AG04450 (cell line): Measurements from ENCODE around the gene PIGQ. TPM values are rescaled to one million over a fixed set of nuclear protein-coding genes. Genes with fewer than 3 reads are reported as not detected.

Experiments used
- CTCF ChIA-PET: fragments of 300-600, 350-600 bp; formaldehyde crosslinking; extraction: SDS; loops from one replicate; lab custom pipeline; 2022; ENCODE audit warnings: antibody characterized with exemption, inconsistent platforms; lab: Charles Lee
- POLR2A ChIA-PET: fragments of 350-600 bp; formaldehyde crosslinking; extraction: SDS; loops from one replicate; lab custom pipeline; 2021; ENCODE audit warnings: antibody characterized with exemption, inconsistent platforms; lab: Yijun Ruan, JAX
- DNase-seq: peaks from one replicate; pipeline ENCODE4 v3.0.0-alpha.2; 2011; ENCODE audit warnings: low read depth, low spot score
- H3K27ac ChIP-seq: one replicate; pipeline ENCODE4 v1.5.1; 2012; ENCODE audit warnings: low read depth, low read length, control low read depth
- H3K27me3 ChIP-seq: one replicate; pipeline ENCODE4 v1.6.0; 2012; ENCODE audit warnings: low read length; ENCODE audit not compliant: control insufficient read depth, insufficient read depth
- H3K4me3 ChIP-seq: 2 replicates; pipeline ENCODE4 v1.5.1; 2011; ENCODE audit warnings: mild to moderate bottlenecking, low read depth, low read length, control low read depth
- H3K9me3 ChIP-seq: 2 replicates; pipeline ENCODE4 v1.5.1; 2012; ENCODE audit warnings: low read length; ENCODE audit not compliant: control insufficient read depth, insufficient read depth
- polyA plus RNA-seq: library from polyadenylated mRNA; depleted of rRNA; stranded (reverse); fragments of >200 nt; gene quantifications from 2 replicates; pipeline ENCODE4 v1.2.3, GENCODE V29; 2011
- TF ChIP-seq, protein P1 (sequence below): IDR thresholded peaks from 2 replicates; pipeline ENCODE4 v1.5.1; 2011; ENCODE audit warnings: low read depth, low read length, control low read depth, inconsistent platforms

The PIGQ gene
- polyA plus RNA-seq, 1 experiment: 12.1 TPM

DNA sequence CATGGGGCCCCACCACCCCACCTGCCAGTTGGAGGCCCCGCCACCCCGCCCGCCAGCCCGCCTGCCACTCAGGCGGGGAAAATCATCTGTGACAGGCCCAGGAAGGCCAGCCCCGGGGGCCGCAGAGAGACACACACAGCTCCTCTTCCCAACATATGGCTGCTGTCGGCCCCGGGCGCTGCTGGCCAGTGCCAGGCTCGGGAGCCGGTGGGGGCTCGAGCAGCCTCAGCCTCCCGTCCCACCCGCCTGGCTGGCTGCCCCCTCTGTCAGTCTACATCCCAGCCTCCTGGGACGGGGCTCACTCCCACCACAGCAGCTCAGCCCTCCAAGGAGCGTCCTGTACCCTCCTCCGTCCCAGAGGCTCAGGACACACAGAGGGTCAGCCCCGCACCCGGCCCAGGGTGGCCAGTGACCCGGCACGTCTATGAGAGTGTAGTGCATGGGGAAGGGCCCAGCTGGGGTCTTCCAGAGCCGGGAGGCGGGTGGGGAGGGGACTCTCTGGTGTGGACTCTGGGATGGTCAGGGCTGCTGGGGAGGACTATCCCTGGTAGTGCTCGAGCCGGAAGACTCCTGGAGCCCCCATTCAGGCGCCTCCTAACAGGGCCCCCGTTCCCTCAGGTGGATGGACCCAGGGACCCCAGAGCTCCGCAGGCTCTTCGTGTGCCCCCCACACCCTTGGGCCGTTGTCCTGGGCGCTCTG, 13.1 kb upstream of the PIGQ start:
- no peak for DNase-seq
- POLR2A ChIA-PET: no interaction called here
- H3K27ac ChIP-seq: no peak overlapping the region
- H3K27me3 ChIP-seq: peaks cover 24% of the 10 kb centered on the region
- no peak overlapping the region for H3K4me3 ChIP-seq
- CTCF ChIA-PET: interaction anchor here (0.7 kb wide), 1 partner anchor 1151 kb away, joined by 3 read pairs; no protein-coding TSS in a partner anchor
- peaks cover 3% of the 10 kb centered on the region; the same call in 1 of the 2 replicates for H3K9me3 ChIP-seq
- TF ChIP-seq, protein P1, sequence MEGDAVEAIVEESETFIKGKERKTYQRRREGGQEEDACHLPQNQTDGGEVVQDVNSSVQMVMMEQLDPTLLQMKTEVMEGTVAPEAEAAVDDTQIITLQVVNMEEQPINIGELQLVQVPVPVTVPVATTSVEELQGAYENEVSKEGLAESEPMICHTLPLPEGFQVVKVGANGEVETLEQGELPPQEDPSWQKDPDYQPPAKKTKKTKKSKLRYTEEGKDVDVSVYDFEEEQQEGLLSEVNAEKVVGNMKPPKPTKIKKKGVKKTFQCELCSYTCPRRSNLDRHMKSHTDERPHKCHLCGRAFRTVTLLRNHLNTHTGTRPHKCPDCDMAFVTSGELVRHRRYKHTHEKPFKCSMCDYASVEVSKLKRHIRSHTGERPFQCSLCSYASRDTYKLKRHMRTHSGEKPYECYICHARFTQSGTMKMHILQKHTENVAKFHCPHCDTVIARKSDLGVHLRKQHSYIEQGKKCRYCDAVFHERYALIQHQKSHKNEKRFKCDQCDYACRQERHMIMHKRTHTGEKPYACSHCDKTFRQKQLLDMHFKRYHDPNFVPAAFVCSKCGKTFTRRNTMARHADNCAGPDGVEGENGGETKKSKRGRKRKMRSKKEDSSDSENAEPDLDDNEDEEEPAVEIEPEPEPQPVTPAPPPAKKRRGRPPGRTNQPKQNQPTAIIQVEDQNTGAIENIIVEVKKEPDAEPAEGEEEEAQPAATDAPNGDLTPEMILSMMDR: no peak

DNA sequence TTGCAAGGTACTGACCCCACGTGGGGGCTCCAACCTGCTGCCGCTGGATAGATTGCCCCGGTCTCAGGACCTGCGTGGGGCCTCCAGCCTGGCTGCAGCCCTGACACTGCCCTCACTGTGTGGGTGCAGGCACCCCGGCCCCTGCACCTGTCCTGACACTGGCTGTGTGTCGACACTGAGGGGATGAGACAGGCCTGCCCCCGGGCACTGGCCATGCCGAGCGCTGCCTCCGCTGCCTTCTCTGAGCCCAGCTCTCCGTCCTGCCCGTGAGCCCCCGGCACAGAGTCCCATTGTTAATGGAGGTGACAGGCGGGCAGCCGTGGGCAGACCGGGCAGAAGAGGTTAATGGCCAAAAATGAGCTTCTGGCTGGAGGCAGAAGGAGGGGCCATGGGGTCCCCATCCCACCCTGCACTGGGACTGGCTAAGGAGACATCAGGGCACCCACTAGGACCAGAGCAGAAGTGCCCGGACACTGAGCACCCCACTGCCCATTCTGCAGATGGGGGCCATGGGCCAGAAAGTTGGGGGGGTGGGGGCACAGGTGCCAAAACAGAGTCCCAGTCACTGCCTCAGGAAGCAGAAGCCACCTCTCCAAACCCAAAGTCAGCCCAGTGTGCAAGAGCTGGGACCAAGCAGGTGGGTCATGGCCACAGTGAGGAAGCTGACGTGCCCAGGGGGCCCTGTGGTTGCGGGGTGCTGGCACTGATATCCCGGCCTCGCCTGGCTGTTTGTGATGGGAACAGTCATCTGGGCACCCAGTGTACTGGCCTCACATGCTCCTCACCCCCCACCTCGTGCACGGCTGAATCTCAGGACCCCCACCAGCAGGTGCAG, 12.1 kb upstream of the PIGQ start:
- DNase-seq: no peak
- TF ChIP-seq, protein P1: no peak
- ChIA-PET CTCF (no interaction called here), POLR2A (interaction anchor here (0.5 kb wide), 2 partner anchors 136 to 1147 kb away, joined by 3 read pairs; no protein-coding TSS in a partner anchor)
- H3K27me3 ChIP-seq: peaks cover 31% of the 10 kb centered on the region
- peaks cover 3% of the 10 kb centered on the region; the same call in 1 of the 2 replicates for H3K9me3 ChIP-seq
- no peak overlapping the region for H3K27ac ChIP-seq
- no peak overlapping the region for H3K4me3 ChIP-seq

DNA sequence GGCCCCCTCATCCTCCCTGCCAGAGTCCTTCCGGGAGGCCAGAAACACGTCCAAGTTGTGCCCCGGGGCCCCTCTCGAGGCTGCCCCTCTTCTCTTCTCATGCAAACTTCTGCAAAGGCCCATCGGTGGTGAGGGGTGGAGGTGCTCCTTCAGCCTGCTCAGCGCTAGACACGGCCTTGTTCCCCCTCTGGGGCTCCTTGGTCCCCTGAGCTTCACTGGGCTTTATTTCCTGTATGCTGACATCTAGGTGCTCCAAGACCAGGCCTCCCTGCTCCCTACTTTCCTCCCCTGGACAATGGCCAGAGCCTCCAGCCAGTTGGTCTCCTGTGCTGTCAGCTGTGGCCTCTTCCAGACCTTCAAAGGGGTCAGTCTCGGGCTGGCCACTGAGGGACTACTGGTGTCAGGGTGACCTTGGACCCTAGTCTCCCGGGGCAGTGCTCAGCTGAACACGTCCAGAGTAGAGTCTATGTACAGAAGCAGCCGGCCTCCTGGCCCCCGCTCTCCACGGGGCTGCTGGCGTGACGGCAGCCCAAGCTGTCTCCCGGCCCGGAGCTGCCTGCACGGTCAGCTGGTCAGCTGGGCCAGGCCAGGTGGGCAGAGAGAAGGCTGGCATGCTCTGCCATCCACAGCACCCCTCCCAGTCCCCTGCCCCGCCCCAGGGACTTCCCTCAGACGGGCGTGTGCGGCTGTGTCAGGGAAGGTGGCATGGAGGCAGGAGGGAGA, 11.3 kb upstream of the PIGQ start:
- no peak for DNase-seq
- TF ChIP-seq, protein P1: no peak
- peaks cover 31% of the 10 kb centered on the region for H3K27me3 ChIP-seq
- no peak overlapping the region for H3K27ac ChIP-seq
- H3K4me3 ChIP-seq: no peak overlapping the region
- POLR2A ChIA-PET: interaction anchor here (0.5 kb wide), 1 partner anchor 1147 kb away, joined by 3 read pairs; no protein-coding TSS in a partner anchor
- CTCF ChIA-PET: no interaction called here
- peaks cover 3% of the 10 kb centered on the region; the same call in 1 of the 2 replicates for H3K9me3 ChIP-seq

DNA sequence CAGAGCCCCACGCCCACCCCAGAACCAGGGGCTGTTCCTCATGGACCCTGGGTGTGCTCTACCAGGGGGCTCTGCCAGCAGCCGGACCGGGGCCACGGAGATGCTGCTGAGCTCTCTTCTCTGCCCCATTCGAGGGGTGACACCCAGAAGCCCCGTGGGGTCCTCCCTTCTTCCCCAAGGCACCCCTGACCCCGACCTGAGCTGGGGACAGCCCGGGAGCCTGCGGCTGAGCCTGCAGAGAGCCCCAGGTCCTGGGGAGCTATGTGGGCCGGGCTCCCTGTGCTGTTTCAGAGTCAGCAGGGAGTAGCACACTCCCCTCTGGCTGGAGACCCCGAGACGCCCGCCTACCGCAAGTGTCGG, 10.8 kb upstream of the PIGQ start:
- POLR2A ChIA-PET: no interaction called here
- TF ChIP-seq, protein P1: no peak
- Histone ChIP-seq H3K4me3 (no peak overlapping the region), H3K27ac (no peak overlapping the region), H3K9me3 (peaks cover 3% of the 10 kb centered on the region; the same call in 1 of the 2 replicates), H3K27me3 (peaks cover 31% of the 10 kb centered on the region)
- DNase-seq: no peak
- CTCF ChIA-PET: no interaction called here
